ENCODE data around the gene MYBPC2. TPM values are rescaled to one million over a fixed set of nuclear protein-coding genes. Genes with fewer than 3 reads are reported as not detected.
A peak's percentile ranks its signal among the peaks of the same experiment; 100 is the strongest.

MYBPC2 gene
- polyA plus RNA-seq, 3 donors from 2014 or later = not detected

DNA sequence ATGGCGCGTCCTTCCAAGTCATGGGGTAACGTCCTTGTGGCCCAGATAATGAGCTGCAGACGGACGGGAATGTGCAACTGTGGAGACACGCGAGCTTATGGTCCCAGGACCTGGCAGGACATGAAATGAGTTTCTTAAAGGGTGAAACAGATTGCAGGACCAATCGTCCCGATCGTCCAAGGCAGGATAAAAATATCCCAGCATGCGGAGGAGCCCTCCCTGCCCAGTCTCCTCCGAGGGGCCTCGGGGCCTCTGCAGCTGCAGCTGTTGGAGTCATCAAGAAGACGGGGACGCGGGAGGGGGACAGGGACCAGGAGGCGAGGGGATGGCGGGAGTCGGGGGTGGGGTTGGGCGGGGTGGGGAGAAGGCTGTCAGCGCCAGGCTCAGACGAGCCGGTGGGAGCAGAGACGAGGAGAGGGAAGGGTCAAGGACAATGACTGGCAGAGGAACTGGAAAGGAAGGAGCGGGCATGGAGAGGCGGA is 58.3 kb downstream of the MYBPC2 start:
- peaks cover 3 to 10% (median 6%) of the 10 kb centered on the region in 3 donors for H3K27me3 Mint-ChIP-seq (ENCODE audit: low read depth in 3 of 3)
- no peak overlapping the region for H3K4me3 Mint-ChIP-seq
- H3K4me1 Mint-ChIP-seq = peaks cover 13 to 14% of the 10 kb centered on the region in 2 donors
- H3K36me3 Mint-ChIP-seq = peaks cover under 1 to 8% (median 5%) of the 10 kb centered on the region in 3 donors
- peaks cover 0 to 1% (median 0%) of the 10 kb centered on the region in 6 donors for H3K9me3 Mint-ChIP-seq
- H3K27ac Mint-ChIP-seq = no peak overlapping the region
- DNase-seq = no peak

DNA sequence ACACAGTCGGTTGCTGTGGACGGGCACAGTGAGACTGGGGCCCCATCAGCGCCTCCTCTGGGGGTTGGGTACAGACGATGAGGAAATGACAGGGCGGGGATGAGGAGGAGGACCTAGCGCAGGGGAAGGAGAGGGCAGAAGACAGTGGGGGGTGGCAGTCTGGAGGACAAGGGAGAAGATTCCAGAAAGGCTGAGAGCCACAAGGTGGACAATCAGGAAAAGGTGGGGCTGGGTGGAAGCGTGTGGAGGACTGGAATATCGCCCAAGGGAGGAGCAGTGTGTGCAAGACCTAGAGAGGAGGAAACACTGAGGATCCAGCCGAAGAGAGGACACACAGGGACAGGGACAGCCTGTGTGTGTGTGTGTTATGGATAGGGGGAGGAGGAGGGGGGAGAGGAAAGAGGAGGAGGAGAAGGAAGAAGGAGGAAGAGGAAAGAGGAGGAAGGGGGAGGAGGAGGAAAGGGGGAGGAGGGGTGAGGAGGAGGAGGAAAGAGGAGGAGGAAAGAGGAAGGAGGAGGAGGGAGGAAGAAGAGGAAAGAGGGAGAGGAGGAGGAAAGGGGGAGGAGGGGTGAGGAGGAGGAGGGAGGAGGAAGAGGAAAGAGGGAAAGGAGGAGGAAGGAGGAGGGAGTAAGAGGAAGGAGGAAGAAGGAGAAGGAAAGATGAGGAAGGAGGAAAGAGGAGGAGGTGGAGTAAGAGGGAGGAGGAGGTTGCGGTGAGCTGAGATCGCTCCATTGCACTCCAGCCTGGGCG is 59.8 kb downstream of the MYBPC2 start:
- peaks cover 13 to 14% of the 10 kb centered on the region in 2 donors for H3K4me1 Mint-ChIP-seq
- peaks cover 3 to 9% (median 3%) of the 10 kb centered on the region in 3 donors for H3K27me3 Mint-ChIP-seq (ENCODE audit: low read depth in 3 of 3)
- peaks cover 3 to 8% (median 5%) of the 10 kb centered on the region in 3 donors for H3K36me3 Mint-ChIP-seq
- H3K9me3 Mint-ChIP-seq = peaks cover 0 to 1% (median 0%) of the 10 kb centered on the region in 6 donors
- H3K27ac Mint-ChIP-seq = peak overlapping the region in 2 of 6 donors; percentile 17 to 26
- H3K4me3 Mint-ChIP-seq = peak overlapping the region in 1 of 5 donors; percentile 25
- DNase-seq = no peak

DNA sequence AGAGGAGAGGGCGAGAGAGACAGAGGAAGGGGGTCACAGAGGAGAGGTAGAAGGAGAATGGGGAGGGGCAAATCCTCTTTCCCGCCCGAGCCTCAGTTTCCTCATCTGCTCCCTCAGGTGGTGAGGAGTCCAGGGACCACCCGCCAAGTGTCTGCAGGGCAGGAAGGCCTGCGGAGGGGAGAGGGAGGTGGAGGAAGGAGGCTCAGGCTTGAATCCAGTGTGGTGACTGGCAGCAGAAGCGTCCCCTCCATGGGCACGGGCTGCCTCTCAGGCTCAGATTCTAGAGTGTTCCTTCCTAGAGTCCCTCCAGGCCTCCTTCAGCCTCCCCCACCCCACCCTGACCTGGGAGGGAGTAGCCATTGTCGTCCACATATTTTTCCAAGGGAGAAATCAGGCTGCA is 60.5 kb downstream of the MYBPC2 start:
- Mint-ChIP-seq H3K27ac (no peak overlapping the region), H3K9me3 (peaks cover 0 to 1% (median 0%) of the 10 kb centered on the region in 6 donors), H3K4me1 (peaks cover 13 to 14% of the 10 kb centered on the region in 2 donors), H3K4me3 (no peak overlapping the region), H3K27me3 (ENCODE audit: low read depth in 3 of 3) (peaks cover 3 to 9% (median 3%) of the 10 kb centered on the region in 3 donors), H3K36me3 (peaks cover 3 to 8% (median 5%) of the 10 kb centered on the region in 3 donors)
- no peak for DNase-seq

DNA sequence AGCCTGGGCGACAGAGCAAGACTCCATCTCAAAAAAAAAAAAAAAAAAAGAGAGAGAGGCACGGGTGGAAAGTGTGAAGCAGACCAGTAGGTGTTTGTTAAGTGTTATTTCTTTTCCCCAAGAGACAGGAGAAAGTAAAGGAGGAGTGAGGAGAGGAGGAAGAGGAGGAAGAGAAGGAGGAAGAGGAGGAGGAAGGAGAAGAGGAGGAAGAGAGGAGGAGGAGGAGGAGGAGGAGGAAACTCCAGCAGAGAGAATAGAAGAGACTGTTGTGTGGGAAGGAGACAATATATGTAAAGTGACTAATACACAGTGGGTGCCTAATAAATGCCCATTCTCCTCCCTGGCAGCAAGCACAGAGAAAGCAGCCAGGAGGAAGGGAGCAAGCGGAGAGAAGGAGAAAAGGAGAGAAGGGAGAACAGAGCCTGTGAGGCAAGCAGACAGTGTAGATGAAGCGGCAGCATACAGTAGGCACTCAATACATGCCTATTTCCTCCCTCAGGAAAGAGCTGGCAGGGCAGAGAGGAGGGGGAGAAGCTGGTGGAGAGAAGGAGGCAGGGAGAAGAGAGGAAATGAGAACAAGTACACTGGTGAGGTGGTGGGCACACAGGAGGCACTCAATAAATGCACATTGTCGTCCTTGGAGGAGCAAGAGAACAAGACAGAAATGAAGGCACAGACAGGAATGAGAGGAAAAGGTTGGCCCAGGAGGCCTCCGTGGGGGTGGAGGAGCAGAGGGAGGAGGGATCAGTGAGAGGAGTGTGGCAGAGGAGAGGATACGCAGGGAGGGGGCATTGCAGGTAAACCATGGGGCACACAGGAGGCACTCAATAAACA is 61.7 kb downstream of the MYBPC2 start:
- peaks cover 0 to 4% (median 3%) of the 10 kb centered on the region in 3 donors for H3K36me3 Mint-ChIP-seq
- H3K27ac Mint-ChIP-seq = no peak overlapping the region
- no peak for DNase-seq
- peaks cover 0 to 1% (median 0%) of the 10 kb centered on the region in 6 donors for H3K9me3 Mint-ChIP-seq
- peaks cover 3 to 9% (median 3%) of the 10 kb centered on the region in 3 donors for H3K27me3 Mint-ChIP-seq (ENCODE audit: low read depth in 3 of 3)
- peaks cover 12 to 14% of the 10 kb centered on the region in 2 donors for H3K4me1 Mint-ChIP-seq
- no peak overlapping the region for H3K4me3 Mint-ChIP-seq

DNA sequence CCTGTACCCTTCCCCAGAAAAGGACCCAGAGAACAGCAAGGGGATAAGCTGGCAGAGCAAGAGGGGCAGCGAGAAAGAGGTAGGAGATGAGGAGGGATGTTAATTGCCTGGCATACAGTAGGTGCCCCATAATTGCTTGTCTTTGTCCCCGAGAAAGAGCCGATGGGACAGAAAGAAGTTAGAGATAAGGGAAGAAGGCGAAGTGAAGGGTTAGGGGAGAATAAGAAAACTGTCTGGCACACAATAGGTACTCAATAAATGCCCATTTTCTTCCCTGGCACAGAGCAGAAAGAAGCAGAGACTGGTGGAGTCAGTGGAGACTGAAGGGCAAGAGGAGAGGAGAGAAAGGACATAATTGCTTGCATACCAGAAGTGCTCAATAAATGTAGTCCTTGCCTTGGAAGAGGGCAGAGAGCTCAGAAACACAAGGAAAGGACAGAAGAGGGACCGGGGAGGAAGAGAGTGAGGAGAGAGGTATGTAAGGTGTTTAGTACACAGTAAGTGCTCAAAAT is 62.4 kb downstream of the MYBPC2 start:
- Mint-ChIP-seq H3K36me3 (peaks cover 0 to 4% (median 3%) of the 10 kb centered on the region in 3 donors), H3K27ac (no peak overlapping the region), H3K4me1 (peaks cover 12 to 14% of the 10 kb centered on the region in 2 donors), H3K27me3 (ENCODE audit: low read depth in 3 of 3) (peaks cover 3 to 6% (median 3%) of the 10 kb centered on the region in 3 donors), H3K9me3 (peaks cover 0 to 1% (median 0%) of the 10 kb centered on the region in 6 donors), H3K4me3 (no peak overlapping the region)
- no peak for DNase-seq

DNA sequence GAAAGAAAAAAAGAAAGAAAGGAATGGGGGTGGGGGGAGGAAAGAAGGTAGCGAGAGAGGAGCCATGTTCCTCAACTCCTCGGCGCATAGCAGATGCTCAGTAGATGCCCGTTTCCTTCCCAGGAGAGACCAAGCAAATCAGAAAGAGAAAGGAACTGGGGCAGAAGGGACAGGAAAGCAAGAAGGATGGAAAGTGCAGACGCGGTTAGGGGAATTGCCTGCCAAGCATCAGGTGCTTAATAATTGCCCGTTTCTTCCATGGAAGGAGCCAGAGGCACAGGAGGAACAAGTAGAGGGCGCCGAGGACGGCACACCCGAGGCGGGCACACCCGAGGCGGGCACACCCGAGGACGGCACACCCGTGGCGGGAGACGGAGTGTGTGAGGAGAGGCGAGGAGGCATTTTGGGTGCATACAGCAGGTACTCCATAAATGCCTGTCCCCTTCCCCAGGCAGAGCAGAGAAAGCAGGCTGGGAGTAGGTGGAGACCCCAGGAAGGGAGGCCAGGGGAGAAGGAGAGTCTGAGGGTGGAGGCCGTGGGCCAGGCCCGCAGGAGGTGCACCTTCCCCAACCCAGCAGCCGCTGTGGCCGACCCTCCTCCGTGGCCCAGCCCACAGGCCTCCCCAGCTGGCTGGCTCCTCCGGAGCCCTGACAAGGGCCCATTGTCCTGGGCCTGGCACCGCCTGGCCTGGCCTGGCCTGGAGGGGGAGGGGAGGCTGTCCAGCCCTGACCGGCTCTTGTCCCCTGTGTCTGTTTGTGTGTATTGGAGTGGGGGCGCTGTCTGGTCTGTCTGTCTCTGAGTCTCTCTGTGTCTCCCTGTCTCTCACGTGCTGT is 63.7 kb downstream of the MYBPC2 start:
- peaks cover 0 to 1% (median 0%) of the 10 kb centered on the region in 6 donors for H3K9me3 Mint-ChIP-seq
- H3K36me3 Mint-ChIP-seq = peaks cover 0 to 4% (median 3%) of the 10 kb centered on the region in 3 donors
- no peak for DNase-seq
- peaks cover 7 to 10% of the 10 kb centered on the region in 2 donors for H3K4me1 Mint-ChIP-seq
- no peak overlapping the region for H3K27ac Mint-ChIP-seq
- no peak overlapping the region for H3K4me3 Mint-ChIP-seq
- peaks cover 0 to 3% (median 3%) of the 10 kb centered on the region in 3 donors for H3K27me3 Mint-ChIP-seq (ENCODE audit: low read depth in 3 of 3)

DNA sequence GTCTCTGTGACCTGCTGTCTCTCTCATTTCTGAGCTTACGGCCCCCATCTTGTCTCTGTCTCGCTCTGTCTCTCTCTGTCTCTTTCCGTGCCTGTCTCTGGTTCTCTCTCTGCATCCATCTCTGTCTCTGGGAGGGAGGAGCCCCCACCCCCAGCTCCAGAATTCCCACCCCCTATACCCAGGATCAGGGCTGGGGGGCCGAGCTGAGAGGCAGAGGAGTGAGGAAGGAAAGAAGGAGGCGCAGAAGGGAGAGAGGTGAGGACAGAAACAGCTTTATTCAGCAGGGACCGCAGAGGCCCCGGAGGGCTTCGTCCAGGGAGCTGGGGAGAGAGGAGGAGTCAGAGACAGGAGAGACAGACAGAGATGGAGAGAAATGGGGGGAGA is 64.3 kb downstream of the MYBPC2 start:
- peaks cover 0 to 3% (median 3%) of the 10 kb centered on the region in 3 donors for H3K27me3 Mint-ChIP-seq (ENCODE audit: low read depth in 3 of 3)
- peaks cover 0 to 3% (median 0%) of the 10 kb centered on the region in 3 donors for H3K36me3 Mint-ChIP-seq
- H3K9me3 Mint-ChIP-seq = peaks cover 0 to 1% (median 0%) of the 10 kb centered on the region in 6 donors
- H3K27ac Mint-ChIP-seq = no peak overlapping the region
- H3K4me3 Mint-ChIP-seq = no peak overlapping the region
- H3K4me1 Mint-ChIP-seq = peaks cover under 1 to 4% of the 10 kb centered on the region in 2 donors
- DNase-seq = no peak

DNA sequence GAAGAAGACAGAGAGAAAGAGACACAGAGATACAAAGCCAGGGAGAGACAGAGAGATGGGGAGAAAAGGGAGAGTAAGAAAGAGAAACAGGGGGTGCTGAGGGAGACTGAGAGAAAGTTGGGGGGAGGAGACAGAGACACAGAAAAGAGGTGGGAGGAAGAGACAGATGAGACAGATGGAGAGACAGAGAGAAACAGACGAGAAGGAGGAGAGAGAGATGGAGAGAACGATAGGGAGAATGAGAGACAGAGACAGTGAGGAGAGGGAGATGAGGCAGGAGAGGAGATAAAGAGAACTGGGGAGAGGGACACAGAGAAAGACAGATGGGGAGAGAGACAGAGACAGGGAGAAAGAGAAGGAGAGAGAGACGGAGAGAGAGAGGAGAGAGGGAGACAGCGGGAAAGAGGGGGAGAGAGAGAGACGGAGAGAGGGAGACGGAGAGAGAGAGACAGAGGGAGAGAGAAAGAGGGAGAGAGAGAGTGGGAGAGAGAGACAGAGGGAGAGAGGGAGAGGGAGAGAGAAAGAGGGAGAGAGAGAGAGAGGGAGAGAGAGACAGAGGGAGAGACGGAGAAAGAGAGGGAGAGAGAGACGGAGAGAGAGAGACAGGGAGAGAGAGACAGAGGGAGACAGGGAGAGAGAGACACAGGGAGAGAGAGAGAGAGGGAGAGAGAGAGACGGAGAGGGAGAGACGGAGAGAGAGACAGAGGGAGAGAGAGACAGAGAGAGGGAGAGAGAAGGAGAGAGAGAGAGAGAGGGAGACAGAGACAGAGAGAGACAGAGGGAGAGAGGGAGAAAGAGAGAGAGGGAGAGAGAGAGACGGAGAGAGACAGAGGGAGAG is 65.7 kb downstream of the MYBPC2 start:
- H3K4me1 Mint-ChIP-seq = no peaks in the 10 kb centered on the region
- H3K4me3 Mint-ChIP-seq = no peak overlapping the region
- peaks cover 0 to 1% (median 0%) of the 10 kb centered on the region in 6 donors for H3K9me3 Mint-ChIP-seq
- DNase-seq = no peak
- H3K27me3 Mint-ChIP-seq (ENCODE audit: low read depth in 3 of 3) = peaks cover 0 to 3% (median 0%) of the 10 kb centered on the region in 3 donors
- no peak overlapping the region for H3K27ac Mint-ChIP-seq
- peaks cover 0 to 3% (median 0%) of the 10 kb centered on the region in 3 donors for H3K36me3 Mint-ChIP-seq

DNA sequence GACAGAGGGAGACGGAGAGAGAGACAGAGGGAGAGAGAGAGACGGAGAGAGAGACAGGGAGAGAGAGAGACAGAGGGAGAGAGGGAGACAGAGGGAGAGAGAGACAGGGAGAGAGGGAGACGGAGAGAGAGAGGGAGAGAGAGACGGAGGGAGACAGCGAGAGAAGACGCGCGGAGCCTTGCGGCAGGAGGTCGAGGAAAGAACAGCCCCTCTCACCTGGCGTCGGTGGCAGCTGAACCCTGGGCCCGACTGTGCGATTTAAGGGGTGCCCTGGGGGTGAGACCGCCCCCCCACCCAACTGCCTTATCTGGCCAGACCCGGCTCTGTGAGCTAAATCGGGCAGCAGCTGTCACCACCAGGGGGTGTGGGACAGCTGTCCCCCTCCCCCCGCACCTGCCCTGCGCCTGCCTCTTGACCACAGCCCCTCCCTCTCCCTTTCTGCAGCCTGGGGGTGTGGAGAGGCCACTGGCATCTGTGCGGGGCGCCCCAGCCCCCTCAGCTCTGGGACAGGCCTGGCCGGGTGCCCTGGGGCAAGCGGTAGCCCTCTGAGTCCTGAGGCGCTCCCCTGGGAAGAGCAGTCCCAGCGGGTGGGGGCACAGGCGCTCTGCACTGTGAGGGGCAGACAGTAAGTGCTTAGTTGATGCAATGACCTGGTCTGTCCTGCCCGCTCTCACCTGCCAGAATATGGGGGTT is 67.5 kb downstream of the MYBPC2 start:
- no peak overlapping the region for H3K4me3 Mint-ChIP-seq
- H3K4me1 Mint-ChIP-seq = no peaks in the 10 kb centered on the region
- DNase-seq = no peak
- H3K36me3 Mint-ChIP-seq = peaks cover 0 to 3% (median 0%) of the 10 kb centered on the region in 3 donors
- H3K27me3 Mint-ChIP-seq (ENCODE audit: low read depth in 3 of 3) = no peaks in the 10 kb centered on the region
- no peaks in the 10 kb centered on the region for H3K9me3 Mint-ChIP-seq
- no peak overlapping the region for H3K27ac Mint-ChIP-seq

DNA sequence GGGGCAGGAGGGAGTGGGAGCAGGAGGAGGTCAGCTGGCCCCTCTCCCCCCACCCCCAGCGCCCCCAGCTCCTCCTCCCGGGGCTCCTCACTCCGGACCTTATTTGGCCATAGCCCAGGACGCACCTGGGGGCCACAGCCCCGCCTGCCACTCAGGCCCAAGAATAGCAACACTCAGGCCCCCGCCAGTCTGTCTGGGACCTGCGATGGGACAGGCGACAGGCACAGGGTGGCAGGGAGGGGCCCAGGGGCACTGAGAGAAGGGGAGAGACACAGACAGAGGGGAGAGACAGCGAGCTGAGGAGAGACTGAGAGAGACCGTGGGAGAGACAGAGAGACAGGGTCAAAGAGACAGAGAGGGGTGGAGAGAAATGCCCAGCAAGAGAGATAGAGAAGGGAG is 68.1 kb downstream of the MYBPC2 start:
- Mint-ChIP-seq H3K27ac (no peak overlapping the region), H3K9me3 (no peaks in the 10 kb centered on the region), H3K4me3 (no peak overlapping the region), H3K27me3 (ENCODE audit: low read depth in 3 of 3) (no peaks in the 10 kb centered on the region), H3K4me1 (no peaks in the 10 kb centered on the region), H3K36me3 (peaks cover 0 to 3% (median 0%) of the 10 kb centered on the region in 3 donors)
- no peak for DNase-seq

DNA sequence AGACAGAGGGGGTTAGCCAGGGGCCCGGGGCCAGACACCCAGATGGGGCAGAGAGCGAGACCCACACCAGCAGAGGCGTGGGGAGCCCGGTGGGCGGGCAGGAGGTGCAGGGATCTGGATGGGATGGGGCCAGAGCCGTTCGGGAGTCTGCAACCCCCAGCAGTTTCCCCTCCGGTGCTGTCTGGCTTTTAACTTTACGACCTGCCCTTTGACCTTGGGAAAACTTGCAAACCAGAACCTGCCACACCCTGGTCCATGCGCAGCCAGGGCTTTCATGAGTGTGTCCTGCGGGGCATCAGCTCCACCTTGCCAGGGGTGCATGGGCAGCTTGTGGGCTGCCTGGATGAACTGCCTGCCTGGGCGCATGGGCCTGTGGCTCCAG is 68.5 kb downstream of the MYBPC2 start:
- Mint-ChIP-seq H3K27ac (no peak overlapping the region), H3K36me3 (peaks cover 0 to 1% (median 0%) of the 10 kb centered on the region in 3 donors), H3K4me1 (no peaks in the 10 kb centered on the region), H3K4me3 (no peak overlapping the region), H3K9me3 (no peaks in the 10 kb centered on the region), H3K27me3 (ENCODE audit: low read depth in 3 of 3) (no peaks in the 10 kb centered on the region)
- no peak for DNase-seq
